Gastroesophageal sphincter (tissue), 3 donors: ENCODE results near the gene PDIA5.

Experiments
- POLR2A ChIP-seq, 2 donors: fragments of 450-650 bp; IDR thresholded peaks; one replicate each; pipeline ENCODE4 v1.6.1; 2017; ENCODE audit warnings: antibody characterized with exemption in 2 of 2, mild to moderate bottlenecking in 2 of 2, moderate library complexity in 1 of 2
- TF ChIP-seq, protein P1 (sequence below), 4 experiments: fragments of 200-600 bp in 2 of 4; fragments of 450-650 bp in 2 of 4; sonication (generic) in 1 of 4; IDR thresholded peaks; one replicate each; pipeline ENCODE4 v1.5.1; 2017 to 2019; ENCODE audit warnings: antibody characterized with exemption in 4 of 4, mild to moderate bottlenecking in 2 of 4, moderate library complexity in 2 of 4

DNA sequence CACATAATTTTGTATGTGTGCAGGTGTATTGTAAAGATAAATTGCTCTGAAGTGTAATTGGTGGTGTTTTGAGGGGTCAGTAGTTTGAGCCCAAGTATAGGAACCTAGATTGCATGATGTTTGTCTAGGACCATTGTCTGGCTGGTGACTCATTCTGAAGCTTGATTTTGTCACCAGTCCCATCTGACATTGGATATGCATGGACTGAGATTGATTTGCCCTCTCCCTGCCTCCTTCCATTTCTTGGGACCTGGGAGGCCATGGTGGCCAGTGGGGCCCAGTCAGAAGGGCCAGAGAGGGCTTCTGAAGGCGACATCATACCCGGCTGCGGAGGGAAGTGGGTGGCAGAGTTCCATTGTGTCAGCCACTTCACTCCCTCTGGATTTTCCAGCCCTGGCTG, 62.3 kb downstream of the PDIA5 start:
- TF ChIP-seq, protein P1, sequence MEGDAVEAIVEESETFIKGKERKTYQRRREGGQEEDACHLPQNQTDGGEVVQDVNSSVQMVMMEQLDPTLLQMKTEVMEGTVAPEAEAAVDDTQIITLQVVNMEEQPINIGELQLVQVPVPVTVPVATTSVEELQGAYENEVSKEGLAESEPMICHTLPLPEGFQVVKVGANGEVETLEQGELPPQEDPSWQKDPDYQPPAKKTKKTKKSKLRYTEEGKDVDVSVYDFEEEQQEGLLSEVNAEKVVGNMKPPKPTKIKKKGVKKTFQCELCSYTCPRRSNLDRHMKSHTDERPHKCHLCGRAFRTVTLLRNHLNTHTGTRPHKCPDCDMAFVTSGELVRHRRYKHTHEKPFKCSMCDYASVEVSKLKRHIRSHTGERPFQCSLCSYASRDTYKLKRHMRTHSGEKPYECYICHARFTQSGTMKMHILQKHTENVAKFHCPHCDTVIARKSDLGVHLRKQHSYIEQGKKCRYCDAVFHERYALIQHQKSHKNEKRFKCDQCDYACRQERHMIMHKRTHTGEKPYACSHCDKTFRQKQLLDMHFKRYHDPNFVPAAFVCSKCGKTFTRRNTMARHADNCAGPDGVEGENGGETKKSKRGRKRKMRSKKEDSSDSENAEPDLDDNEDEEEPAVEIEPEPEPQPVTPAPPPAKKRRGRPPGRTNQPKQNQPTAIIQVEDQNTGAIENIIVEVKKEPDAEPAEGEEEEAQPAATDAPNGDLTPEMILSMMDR (IDR thresholded peaks at IDR 0.05) = no peak
- TF ChIP-seq POLR2A (IDR thresholded peaks at IDR 0.05) = no peak
